Measurements from ENCODE around the gene FLT3. TPM values are rescaled to one million over a fixed set of nuclear protein-coding genes. Genes with fewer than 3 reads are reported as not detected.

The FLT3 gene
- total RNA-seq, 4 donors from 2014 or later: under 0.01 to 0.90 (median 0.24) TPM; not detected in 1

DNA sequence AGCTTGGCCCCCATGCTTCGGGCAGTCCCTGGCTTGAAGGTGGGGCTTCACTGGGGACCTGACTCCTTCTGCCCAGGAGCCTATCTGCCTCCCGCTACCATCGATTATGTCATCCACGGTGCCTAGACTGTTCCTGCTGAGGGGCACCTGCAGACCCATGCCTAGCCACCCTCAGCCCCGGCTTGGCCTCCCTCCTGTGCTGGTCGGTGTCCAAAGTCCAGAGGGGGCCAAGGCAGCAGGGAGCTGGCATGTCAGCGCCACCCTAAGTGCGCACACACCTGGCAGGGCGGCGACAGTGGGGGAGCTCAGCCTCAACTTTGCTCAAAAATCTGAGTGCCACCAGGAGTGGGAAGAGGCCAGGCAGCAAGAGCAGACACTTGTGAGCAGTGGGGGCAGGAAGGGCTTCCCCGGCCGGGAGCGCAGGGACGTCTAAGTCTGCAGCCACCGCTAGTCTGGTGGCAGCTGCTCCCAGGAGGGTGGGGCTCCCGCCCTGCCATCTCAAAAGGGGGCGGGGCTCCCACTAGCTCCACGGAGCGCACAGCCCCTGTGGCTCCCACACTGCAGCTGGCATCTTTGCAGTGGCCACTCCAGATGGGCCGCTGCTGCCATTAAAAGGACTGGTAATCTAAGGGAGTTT, 98.4 kb downstream of the FLT3 start:
- intact Hi-C loops (cut with DNase I; ENCODE audit: low total_unique reads): no loop called here
- no peak for TF ChIP-seq POLR2A (IDR thresholded peaks at IDR 0.05)
- TF ChIP-seq, protein P1, sequence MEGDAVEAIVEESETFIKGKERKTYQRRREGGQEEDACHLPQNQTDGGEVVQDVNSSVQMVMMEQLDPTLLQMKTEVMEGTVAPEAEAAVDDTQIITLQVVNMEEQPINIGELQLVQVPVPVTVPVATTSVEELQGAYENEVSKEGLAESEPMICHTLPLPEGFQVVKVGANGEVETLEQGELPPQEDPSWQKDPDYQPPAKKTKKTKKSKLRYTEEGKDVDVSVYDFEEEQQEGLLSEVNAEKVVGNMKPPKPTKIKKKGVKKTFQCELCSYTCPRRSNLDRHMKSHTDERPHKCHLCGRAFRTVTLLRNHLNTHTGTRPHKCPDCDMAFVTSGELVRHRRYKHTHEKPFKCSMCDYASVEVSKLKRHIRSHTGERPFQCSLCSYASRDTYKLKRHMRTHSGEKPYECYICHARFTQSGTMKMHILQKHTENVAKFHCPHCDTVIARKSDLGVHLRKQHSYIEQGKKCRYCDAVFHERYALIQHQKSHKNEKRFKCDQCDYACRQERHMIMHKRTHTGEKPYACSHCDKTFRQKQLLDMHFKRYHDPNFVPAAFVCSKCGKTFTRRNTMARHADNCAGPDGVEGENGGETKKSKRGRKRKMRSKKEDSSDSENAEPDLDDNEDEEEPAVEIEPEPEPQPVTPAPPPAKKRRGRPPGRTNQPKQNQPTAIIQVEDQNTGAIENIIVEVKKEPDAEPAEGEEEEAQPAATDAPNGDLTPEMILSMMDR (IDR thresholded peaks at IDR 0.05): no peak

DNA sequence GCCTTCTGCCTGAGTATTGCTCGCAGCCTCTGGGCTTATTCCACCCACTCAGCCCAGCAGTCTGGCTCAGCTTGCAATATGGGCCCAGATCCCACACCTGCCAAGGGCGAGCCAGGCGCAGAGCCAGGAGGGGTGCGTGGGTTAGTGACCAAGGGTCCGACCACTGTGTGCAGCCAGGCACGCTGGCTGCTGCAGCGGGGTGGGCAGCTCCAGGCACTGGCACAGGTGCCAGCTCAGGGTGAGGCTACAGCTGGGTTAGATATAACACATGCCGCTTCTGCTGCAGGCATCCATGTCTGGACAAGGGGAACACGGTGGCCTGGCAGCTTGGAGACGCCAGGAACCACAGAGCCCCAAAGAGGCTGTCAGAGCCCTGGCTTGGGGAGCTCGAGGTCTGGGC, 99.3 kb downstream of the FLT3 start:
- no peak for DNase-seq
- intact Hi-C loops (cut with DNase I; ENCODE audit: low total_unique reads): no loop called here

More for the DNA sequence above, 98.4 kb downstream of the FLT3 start:
- no peaks in the 10 kb centered on the region for H3K4me1 ChIP-seq
- H3K4me3 ChIP-seq: no peak overlapping the region
- H3K36me3 ChIP-seq: no peaks in the 10 kb centered on the region
- H3K27ac ChIP-seq: no peak overlapping the region
- no peak for DNase-seq
- no peaks in the 10 kb centered on the region for H3K27me3 ChIP-seq
- no peaks in the 10 kb centered on the region for H3K9me3 ChIP-seq

DNA sequence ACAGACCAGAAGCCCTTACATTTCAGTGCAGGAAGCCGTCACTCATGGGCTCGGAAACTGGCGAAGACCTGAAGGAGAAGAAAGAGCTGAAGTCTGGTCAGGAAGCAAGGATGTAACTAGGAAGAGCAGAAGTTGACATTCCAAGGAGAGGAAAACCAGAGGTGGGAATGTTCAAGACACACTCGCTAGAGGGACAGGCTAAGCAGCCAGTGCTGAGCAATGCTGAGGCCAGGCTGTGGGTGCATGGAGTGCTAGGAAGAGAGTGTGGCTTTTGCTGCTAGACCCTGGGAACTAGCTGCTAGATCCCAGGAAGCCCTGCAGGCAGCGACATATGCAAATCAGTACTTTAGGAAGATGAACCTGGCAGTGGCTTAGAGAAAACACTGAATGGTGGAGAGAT, 99.8 kb downstream of the FLT3 start:
- Histone ChIP-seq H3K9me3 (no peaks in the 10 kb centered on the region), H3K27me3 (no peaks in the 10 kb centered on the region), H3K27ac (no peak overlapping the region), H3K36me3 (no peaks in the 10 kb centered on the region), H3K4me3 (no peak overlapping the region), H3K4me1 (no peaks in the 10 kb centered on the region)
- TF ChIP-seq, protein P1 (IDR thresholded peaks at IDR 0.05): no peak
- TF ChIP-seq POLR2A (IDR thresholded peaks at IDR 0.05): no peak
- intact Hi-C loops (cut with DNase I; ENCODE audit: low total_unique reads): no loop called here
- no peak for DNase-seq

More for the DNA sequence above, 99.3 kb downstream of the FLT3 start:
- H3K4me3 ChIP-seq: no peak overlapping the region
- no peaks in the 10 kb centered on the region for H3K4me1 ChIP-seq
- H3K9me3 ChIP-seq: no peaks in the 10 kb centered on the region
- H3K36me3 ChIP-seq: no peaks in the 10 kb centered on the region
- no peak overlapping the region for H3K27ac ChIP-seq
- TF ChIP-seq POLR2A (IDR thresholded peaks at IDR 0.05): no peak
- TF ChIP-seq, protein P1 (IDR thresholded peaks at IDR 0.05): no peak
- no peaks in the 10 kb centered on the region for H3K27me3 ChIP-seq

DNA sequence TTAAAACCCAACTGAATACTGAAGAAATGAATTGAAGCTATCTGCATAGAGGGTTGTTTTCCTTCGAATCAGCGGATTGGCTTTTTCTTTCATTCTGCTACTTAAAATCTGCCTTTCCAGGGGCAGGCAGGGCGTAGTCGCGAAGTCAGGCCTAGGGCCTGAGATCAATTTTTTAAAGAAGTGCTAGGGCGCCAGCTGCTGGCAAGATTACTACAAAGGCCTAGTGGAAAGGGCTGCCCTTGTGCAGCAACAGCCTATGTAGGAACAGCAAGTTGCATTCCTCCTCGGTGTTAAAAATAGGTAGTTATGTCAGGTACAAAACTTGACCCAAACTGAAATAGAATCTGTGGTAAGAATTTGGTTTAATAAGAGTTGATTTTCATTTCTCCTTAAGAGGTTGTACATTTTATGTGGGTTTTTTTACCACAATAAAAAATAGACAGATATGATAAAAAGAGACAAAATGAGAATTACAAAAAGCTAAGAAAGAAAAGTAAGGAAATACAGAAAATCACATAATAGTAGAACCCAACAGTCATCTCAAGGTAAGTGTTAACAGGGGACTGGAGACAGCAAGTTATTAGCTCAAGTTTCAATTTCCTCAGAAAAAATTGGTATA, 102.4 kb downstream of the FLT3 start:
- H3K4me1 ChIP-seq: no peaks in the 10 kb centered on the region

DNA sequence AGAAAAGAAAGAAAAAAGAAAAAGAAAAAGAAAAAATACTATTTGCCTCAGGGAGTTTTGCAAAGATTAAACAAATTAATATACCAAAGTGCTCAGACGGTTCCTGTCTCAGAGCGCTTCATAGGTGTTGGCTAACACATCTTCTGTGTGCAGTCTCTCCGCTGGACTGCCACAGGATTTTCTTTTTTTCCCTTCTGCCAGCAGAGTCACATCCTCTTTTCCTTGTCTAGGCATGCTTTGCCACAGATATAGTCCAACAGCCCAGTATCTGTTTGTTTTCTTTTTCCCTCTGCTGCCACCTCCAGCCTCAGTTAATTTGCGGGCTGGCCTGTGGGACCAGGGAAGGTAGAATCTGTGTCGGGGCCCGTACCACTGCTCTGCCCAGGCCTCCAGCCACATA, 108.5 kb downstream of the FLT3 start:
- intact Hi-C loops (cut with DNase I; ENCODE audit: low total_unique reads): no loop called here
- H3K27ac ChIP-seq: no peak overlapping the region
- no peak overlapping the region for H3K4me3 ChIP-seq
- H3K27me3 ChIP-seq: no peaks in the 10 kb centered on the region
- H3K9me3 ChIP-seq: no peaks in the 10 kb centered on the region
- no peak for DNase-seq
- TF ChIP-seq, protein P1 (IDR thresholded peaks at IDR 0.05): no peak
- no peaks in the 10 kb centered on the region for H3K36me3 ChIP-seq
- no peaks in the 10 kb centered on the region for H3K4me1 ChIP-seq

More for the DNA sequence above, 102.4 kb downstream of the FLT3 start:
- H3K27ac ChIP-seq: no peak overlapping the region
- DNase-seq: no peak
- no peaks in the 10 kb centered on the region for H3K9me3 ChIP-seq
- no peak overlapping the region for H3K4me3 ChIP-seq
- H3K27me3 ChIP-seq: no peaks in the 10 kb centered on the region
- intact Hi-C loops (cut with DNase I; ENCODE audit: low total_unique reads): no loop called here
- no peaks in the 10 kb centered on the region for H3K36me3 ChIP-seq
- no peak for TF ChIP-seq POLR2A (IDR thresholded peaks at IDR 0.05)
- TF ChIP-seq, protein P1 (IDR thresholded peaks at IDR 0.05): no peak
